Upper lobe of left lung (tissue), 4 donors: ENCODE results near the gene XRCC2.

ENCODE experiments used
- POLR2A ChIP-seq, 4 donors: fragments of 450-650 bp; IDR thresholded peaks; one replicate each; pipeline ENCODE4 v1.5.1; 2016 to 2017; ENCODE audit warnings: antibody characterized with exemption in 4 of 4, mild to moderate bottlenecking in 2 of 4
- TF ChIP-seq, protein P1 (sequence below), 6 experiments: fragments of 450-650 bp in 4 of 6; fragments of 200-600 bp in 2 of 6; sonication (generic) in 2 of 6; IDR thresholded peaks; one replicate each; pipeline ENCODE4 v1.5.1; 2016 to 2019; ENCODE audit warnings: antibody characterized with exemption in 6 of 6

DNA sequence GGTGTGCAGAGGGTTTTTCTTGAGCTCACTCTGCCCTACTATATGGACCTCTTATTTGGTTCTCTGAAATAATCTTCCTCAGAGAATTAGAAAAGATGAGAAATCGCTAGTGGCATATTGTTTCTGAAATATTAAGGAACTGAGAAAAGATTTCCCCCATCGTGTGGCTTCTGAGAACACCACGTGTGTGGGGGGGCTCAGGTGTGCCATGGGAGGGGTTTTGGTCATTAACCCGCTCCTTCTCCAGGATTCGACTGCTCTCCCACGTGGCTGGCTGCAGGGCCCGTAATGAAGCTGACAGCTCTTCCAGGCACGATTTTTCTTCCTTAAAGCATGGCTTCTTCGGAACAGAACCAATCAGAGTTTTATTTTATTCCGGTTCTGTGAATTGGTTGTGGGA, 67.7 kb downstream of the XRCC2 start:
- no peak for TF ChIP-seq POLR2A (IDR thresholded peaks at IDR 0.05)
- TF ChIP-seq, protein P1, sequence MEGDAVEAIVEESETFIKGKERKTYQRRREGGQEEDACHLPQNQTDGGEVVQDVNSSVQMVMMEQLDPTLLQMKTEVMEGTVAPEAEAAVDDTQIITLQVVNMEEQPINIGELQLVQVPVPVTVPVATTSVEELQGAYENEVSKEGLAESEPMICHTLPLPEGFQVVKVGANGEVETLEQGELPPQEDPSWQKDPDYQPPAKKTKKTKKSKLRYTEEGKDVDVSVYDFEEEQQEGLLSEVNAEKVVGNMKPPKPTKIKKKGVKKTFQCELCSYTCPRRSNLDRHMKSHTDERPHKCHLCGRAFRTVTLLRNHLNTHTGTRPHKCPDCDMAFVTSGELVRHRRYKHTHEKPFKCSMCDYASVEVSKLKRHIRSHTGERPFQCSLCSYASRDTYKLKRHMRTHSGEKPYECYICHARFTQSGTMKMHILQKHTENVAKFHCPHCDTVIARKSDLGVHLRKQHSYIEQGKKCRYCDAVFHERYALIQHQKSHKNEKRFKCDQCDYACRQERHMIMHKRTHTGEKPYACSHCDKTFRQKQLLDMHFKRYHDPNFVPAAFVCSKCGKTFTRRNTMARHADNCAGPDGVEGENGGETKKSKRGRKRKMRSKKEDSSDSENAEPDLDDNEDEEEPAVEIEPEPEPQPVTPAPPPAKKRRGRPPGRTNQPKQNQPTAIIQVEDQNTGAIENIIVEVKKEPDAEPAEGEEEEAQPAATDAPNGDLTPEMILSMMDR (IDR thresholded peaks at IDR 0.05): no peak
